Mammary epithelial cell (primary cell): Measurements from ENCODE around the gene FAM32A.

Experiments used
- CTCF ChIP-seq, 2 donors: IDR thresholded peaks in 1 of 2; conservative IDR thresholded peaks in 1 of 2; 2 replicates each; pipeline ENCODE4 v1.5.1; 2011 to 2012; ENCODE audit warnings: inconsistent platforms in 2 of 2, low read length in 2 of 2, mild to moderate bottlenecking in 2 of 2, control low read depth in 1 of 2, low read depth in 1 of 2; ENCODE audit not compliant: insufficient read depth in 1 of 2; ENCODE audit errors: extremely low read depth in 1 of 2
- EZH2 ChIP-seq: IDR thresholded peaks from 2 replicates; pipeline ENCODE4 v1.6.1; 2012; ENCODE audit warnings: low read length, inconsistent platforms, borderline replicate concordance

GRCh38 chr19:16168465-16169081 is 16.6 kb upstream of the FAM32A start:
- TF ChIP-seq CTCF (conservative IDR thresholded peaks at IDR 0.05 in 1 of 2, IDR thresholded peaks at IDR 0.05 in 1 of 2; ENCODE audit: extremely low read depth in 1 of 2, insufficient read depth in 1 of 2, low read depth in 1 of 2, low read length in 2 of 2) = no peak
- no peak for TF ChIP-seq EZH2
